GM12878 (cell line): ENCODE data around the gene GK2. TPM values are rescaled to one million over a fixed set of nuclear protein-coding genes. Genes with fewer than 3 reads are reported as not detected.

ENCODE experiments used
- ATAC-seq: fragments of 200-7000 bp; cut with Tn5 transposase; 3 replicates; pipeline ENCODE4 v1.9.1; 2020; ENCODE audit warnings: mild to moderate bottlenecking, moderate library complexity
- BruUV-seq: library from RNA; stranded (reverse); fragments of 400-500 nt; replicated peaks from 2 replicates; lab custom pipeline; 2021; lab: Mats Ljungman, UMichigan
- CTCF ChIA-PET: fragments of 300-600 bp; sonication (Branson Sonifier 250); formaldehyde crosslinking; extraction: SDS; loops from one replicate; lab custom pipeline; 2021; ENCODE audit warnings: inconsistent platforms; lab: Yijun Ruan, JAX
- POLR2A ChIA-PET: fragments of 350-600 bp; formaldehyde crosslinking; extraction: SDS; loops from one replicate; lab custom pipeline; 2021; ENCODE audit warnings: inconsistent platforms; lab: Charles Lee
- RAD21 ChIA-PET: fragments of 300-600 bp; sonication (Branson Sonifier 250); formaldehyde crosslinking; loops from one replicate; lab custom pipeline; 2023; ENCODE audit warnings: antibody characterized with exemption; ENCODE audit not compliant: unreplicated experiment; lab: Charles Lee
- SMC1A ChIA-PET: fragments of 300-600 bp; sonication (Branson Sonifier 250); formaldehyde crosslinking; loops from one replicate; lab custom pipeline; 2023; ENCODE audit not compliant: unreplicated experiment, uncharacterized antibody; lab: Charles Lee
- DNase-seq: peaks from one replicate; pipeline ENCODE4 v3.0.0-alpha.2; 2011; ENCODE audit warnings: low read depth, low spot score
- FAIRE-seq: peaks from 3 replicates; lab custom pipeline; 2011; peaks lifted over from hg19 to GRCh38; lab: Jason Lieb, UNC
- H2AFZ ChIP-seq: 2 replicates; pipeline ENCODE4 v1.6.0; 2011; ENCODE audit warnings: low read depth, low read length, control low read depth; ENCODE audit not compliant: control insufficient read depth
- H3K27ac ChIP-seq: 2 replicates; pipeline ENCODE4 v1.5.1; 2011; ENCODE audit warnings: control low read depth; ENCODE audit not compliant: control insufficient read depth, insufficient read depth
- H3K27me3 ChIP-seq, 2 experiments: replicated peaks in 1 of 2; 2 replicates each; pipeline versions ENCODE4 v1.6.0 to v1.6.1; 2011; ENCODE audit warnings: low read length in 1 of 2; ENCODE audit not compliant: control insufficient read depth in 2 of 2, insufficient read depth in 2 of 2
- H3K36me3 ChIP-seq, 2 experiments: 2 replicates each; pipeline ENCODE4 v1.5.1; 2011; ENCODE audit warnings: low read length in 1 of 2; ENCODE audit not compliant: control insufficient read depth in 2 of 2, insufficient read depth in 2 of 2
- H3K4me1 ChIP-seq: 2 replicates; pipeline ENCODE4 v1.6.1; 2011; ENCODE audit warnings: mild to moderate bottlenecking, low read length, moderate library complexity, mixed read lengths; ENCODE audit not compliant: control insufficient read depth, insufficient read depth
- H3K4me2 ChIP-seq: 2 replicates; pipeline ENCODE4 v1.6.0; 2011; ENCODE audit warnings: control low read depth; ENCODE audit not compliant: control insufficient read depth, insufficient read depth
- H3K4me3 ChIP-seq: fragments of 200-600 bp; sonication (generic); 2 replicates; pipeline ENCODE4 v1.5.1; 2016
- H3K79me2 ChIP-seq: 2 replicates; pipeline ENCODE4 v1.6.0; 2011; ENCODE audit warnings: low read length; ENCODE audit not compliant: control insufficient read depth, insufficient read depth
- H3K9ac ChIP-seq: 2 replicates; pipeline ENCODE4 v1.8.0; 2011; ENCODE audit warnings: low read length, control low read depth, mixed read lengths; ENCODE audit not compliant: control insufficient read depth, insufficient read depth
- H3K9me3 ChIP-seq: replicated peaks from 3 replicates; pipeline ENCODE4 v1.5.1; 2011; ENCODE audit warnings: mild to moderate bottlenecking, low read length; ENCODE audit not compliant: control insufficient read depth, insufficient read depth
- H4K20me1 ChIP-seq: 2 replicates; pipeline ENCODE4 v1.6.0; 2011; ENCODE audit not compliant: control insufficient read depth, insufficient read depth
- ETV6 ChIP-seq, 2 experiments: fragments of 450-650 bp in 1 of 2; IDR thresholded peaks in 1 of 2; conservative IDR thresholded peaks in 1 of 2; 2 replicates each; pipeline ENCODE4 v1.6.1; 2014; ENCODE audit warnings: antibody characterized with exemption in 1 of 2, borderline replicate concordance in 1 of 2, low read depth in 1 of 2, mild to moderate bottlenecking in 1 of 2, moderate library complexity in 1 of 2
- FOS ChIP-seq: IDR thresholded peaks from 3 replicates; pipeline ENCODE4 v1.6.1; 2011; ENCODE audit warnings: borderline replicate concordance; ENCODE audit not compliant: insufficient read length; ENCODE audit errors: extremely low read depth
- LARP7 ChIP-seq: fragments of 450-650 bp; IDR thresholded peaks from 2 replicates; pipeline ENCODE4 v1.6.1; 2017; ENCODE audit warnings: mild to moderate bottlenecking
- RCOR1 ChIP-seq: conservative IDR thresholded peaks from 2 replicates; pipeline ENCODE4 v1.6.1; 2012; ENCODE audit warnings: low read depth, low read length, improper control_type of control experiment
- WGBS: methylation state at CpG from one replicate; pipeline ENCODE4 v1.1.6; 2016; ENCODE audit warnings: low lambda C conversion rate; ENCODE audit not compliant: insufficient replicate concordance, insufficient coverage; ENCODE audit errors: missing lambda C conversion rate; 5-methylcytosine and 5-hydroxymethylcytosine counted together
- in situ Hi-C: fragments of 300-500 bp; cut with MboI; formaldehyde crosslinking; loops from 9 replicates; pipeline ENCODE4 v1.14.3; 2018; ENCODE audit warnings: mixed read lengths
- intact Hi-C: fragments of 100-400 bp; cut with micrococcal nuclease; formaldehyde crosslinking; loops from one replicate; pipeline ENCODE4 v1.14.2; 2022; ENCODE audit not compliant: unreplicated experiment
- polyA plus RNA-seq, 11 experiments: library from polyadenylated mRNA; depleted of rRNA in 4 of 11; unstranded in 6 of 11; stranded (reverse) in 5 of 11; fragments of >200 nt; fragmentation: Nextera tagmentation in 4 of 11; fragmentation: Illumina TruSeq in 1 of 11; extraction: Ambion mirVana in 4 of 11; extraction: Trizol in 1 of 11; gene quantifications; 1 replicate in 1 of 11; 2 replicates in 10 of 11; pipeline versions ENCODE4 v1.2.1 to v1.2.3, GENCODE V29; 2011 to 2016; ENCODE audit warnings: inconsistent platforms in 2 of 11, missing spikeins in 2 of 11, low read depth in 1 of 11
- total RNA-seq, 4 experiments: library from RNA; depleted of rRNA in 3 of 4; stranded (reverse); fragments of >200 nt in 3 of 4; fragmentation: Illumina TruSeq in 1 of 4; extraction: Trizol in 1 of 4; gene quantifications; 2 replicates each; pipeline versions ENCODE4 v1.2.1 to v1.2.3, GENCODE V29; 2013 to 2021
- TF ChIP-seq, protein P1 (sequence below): IDR thresholded peaks from 2 replicates; pipeline ENCODE4 v1.6.1; 2011; ENCODE audit warnings: mild to moderate bottlenecking, low read depth, low read length, moderate library complexity; ENCODE audit not compliant: insufficient replicate concordance
- TF ChIP-seq, protein P2 (sequence below): fragments of 450-650 bp; formaldehyde crosslinking; IDR thresholded peaks from 2 replicates; pipeline ENCODE4 v1.4.0; 2020; ENCODE audit warnings: mild to moderate bottlenecking, moderate library complexity

GK2 gene
- total and polyA plus RNA-seq, 10 of the 15 experiments (the other 5 are each of a cell fraction or from before 2014, with no cell fraction given): not detected

DNA sequence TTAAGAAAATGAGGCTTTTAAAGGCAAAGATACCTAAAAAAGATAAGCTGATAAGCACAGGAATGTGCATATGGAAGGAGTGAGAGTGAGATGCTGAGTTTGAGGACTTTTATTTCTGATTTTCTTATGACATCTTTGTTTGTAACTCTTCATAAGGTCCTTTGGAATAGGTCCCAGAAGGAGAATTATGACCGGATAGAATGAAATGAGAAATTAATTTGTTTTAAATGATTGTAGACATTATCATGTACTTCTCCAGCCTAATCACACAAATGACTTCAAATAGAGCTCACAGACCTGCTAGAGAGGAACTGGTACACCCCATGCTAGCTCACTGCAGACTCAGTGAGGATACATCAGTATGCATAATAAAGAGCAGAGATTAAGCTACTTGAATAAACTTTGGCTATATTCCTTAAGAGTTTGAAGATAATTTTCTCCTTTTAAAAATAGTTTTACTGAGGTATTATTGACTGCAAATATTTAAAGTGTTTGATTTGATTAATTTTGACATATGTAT is 5.6 kb downstream of the GK2 start:
- no TSS peak for BruUV-seq
- ChIA-PET POLR2A (no interaction called here), RAD21 (no interaction called here), SMC1A (interaction anchor here (1.0 to 1.3 kb wide), 4 partner anchors 10 to 80 kb away, joined by 3 to 5 read pairs (median 4); no protein-coding TSS in a partner anchor)
- H3K79me2 ChIP-seq: no peaks in the 10 kb centered on the region
- 11% methylated on average over 1 of the region's 1 CpG for WGBS
- FAIRE-seq (no peak), ATAC-seq (no peak)
- no peaks in the 10 kb centered on the region for H3K36me3 ChIP-seq
- no peaks in the 10 kb centered on the region for H3K27me3 ChIP-seq
- H3K27ac ChIP-seq: no peak overlapping the region
- intact Hi-C loops: no loop called here
- TF ChIP-seq, protein P1, sequence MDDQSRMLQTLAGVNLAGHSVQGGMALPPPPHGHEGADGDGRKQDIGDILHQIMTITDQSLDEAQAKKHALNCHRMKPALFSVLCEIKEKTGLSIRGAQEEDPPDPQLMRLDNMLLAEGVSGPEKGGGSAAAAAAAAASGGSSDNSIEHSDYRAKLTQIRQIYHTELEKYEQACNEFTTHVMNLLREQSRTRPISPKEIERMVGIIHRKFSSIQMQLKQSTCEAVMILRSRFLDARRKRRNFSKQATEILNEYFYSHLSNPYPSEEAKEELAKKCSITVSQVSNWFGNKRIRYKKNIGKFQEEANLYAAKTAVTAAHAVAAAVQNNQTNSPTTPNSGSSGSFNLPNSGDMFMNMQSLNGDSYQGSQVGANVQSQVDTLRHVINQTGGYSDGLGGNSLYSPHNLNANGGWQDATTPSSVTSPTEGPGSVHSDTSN: no peak
- no peak for TF ChIP-seq FOS
- TF ChIP-seq RCOR1: no peak
- TF ChIP-seq, protein P2, sequence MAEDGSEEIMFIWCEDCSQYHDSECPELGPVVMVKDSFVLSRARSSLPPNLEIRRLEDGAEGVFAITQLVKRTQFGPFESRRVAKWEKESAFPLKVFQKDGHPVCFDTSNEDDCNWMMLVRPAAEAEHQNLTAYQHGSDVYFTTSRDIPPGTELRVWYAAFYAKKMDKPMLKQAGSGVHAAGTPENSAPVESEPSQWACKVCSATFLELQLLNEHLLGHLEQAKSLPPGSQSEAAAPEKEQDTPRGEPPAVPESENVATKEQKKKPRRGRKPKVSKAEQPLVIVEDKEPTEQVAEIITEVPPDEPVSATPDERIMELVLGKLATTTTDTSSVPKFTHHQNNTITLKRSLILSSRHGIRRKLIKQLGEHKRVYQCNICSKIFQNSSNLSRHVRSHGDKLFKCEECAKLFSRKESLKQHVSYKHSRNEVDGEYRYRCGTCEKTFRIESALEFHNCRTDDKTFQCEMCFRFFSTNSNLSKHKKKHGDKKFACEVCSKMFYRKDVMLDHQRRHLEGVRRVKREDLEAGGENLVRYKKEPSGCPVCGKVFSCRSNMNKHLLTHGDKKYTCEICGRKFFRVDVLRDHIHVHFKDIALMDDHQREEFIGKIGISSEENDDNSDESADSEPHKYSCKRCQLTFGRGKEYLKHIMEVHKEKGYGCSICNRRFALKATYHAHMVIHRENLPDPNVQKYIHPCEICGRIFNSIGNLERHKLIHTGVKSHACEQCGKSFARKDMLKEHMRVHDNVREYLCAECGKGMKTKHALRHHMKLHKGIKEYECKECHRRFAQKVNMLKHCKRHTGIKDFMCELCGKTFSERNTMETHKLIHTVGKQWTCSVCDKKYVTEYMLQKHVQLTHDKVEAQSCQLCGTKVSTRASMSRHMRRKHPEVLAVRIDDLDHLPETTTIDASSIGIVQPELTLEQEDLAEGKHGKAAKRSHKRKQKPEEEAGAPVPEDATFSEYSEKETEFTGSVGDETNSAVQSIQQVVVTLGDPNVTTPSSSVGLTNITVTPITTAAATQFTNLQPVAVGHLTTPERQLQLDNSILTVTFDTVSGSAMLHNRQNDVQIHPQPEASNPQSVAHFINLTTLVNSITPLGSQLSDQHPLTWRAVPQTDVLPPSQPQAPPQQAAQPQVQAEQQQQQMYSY (CRISPR knock-in tag): no peak
- no peak for TF ChIP-seq LARP7
- no peak for TF ChIP-seq ETV6 (conservative IDR thresholded peaks at IDR 0.05 in 1 of 2, IDR thresholded peaks at IDR 0.05 in 1 of 2; ENCODE audit: borderline replicate concordance in 1 of 2, low read depth in 1 of 2)
- TF ChIP-seq, all 136 proteins: peak for 0
- Histone ChIP-seq H3K9ac (no peak overlapping the region), H3K9me3 (no peaks in the 10 kb centered on the region), H4K20me1 (no peaks in the 10 kb centered on the region), H3K4me1 (no peaks in the 10 kb centered on the region), H3K4me3 (no peak overlapping the region), H2AFZ (no peak overlapping the region), H3K4me2 (no peak overlapping the region)
- in situ Hi-C loops: no loop called here
- DNase-seq: no peak
- CTCF ChIA-PET: interaction anchor here (0.6 to 1.2 kb wide), 2 partner anchors 361 to 675 kb away, joined by 3 read pairs; no protein-coding TSS in a partner anchor
